GM18502 (cell line): ENCODE data around the gene RNH1.

Source experiments
- ATAC-seq: cut with Tn5 transposase; IDR thresholded peaks from one replicate; pipeline ENCODE4 v1.9.1; 2021; ENCODE audit warnings: mild to moderate bottlenecking; ENCODE audit not compliant: unreplicated experiment, poor library complexity

The RNH1 gene

DNA sequence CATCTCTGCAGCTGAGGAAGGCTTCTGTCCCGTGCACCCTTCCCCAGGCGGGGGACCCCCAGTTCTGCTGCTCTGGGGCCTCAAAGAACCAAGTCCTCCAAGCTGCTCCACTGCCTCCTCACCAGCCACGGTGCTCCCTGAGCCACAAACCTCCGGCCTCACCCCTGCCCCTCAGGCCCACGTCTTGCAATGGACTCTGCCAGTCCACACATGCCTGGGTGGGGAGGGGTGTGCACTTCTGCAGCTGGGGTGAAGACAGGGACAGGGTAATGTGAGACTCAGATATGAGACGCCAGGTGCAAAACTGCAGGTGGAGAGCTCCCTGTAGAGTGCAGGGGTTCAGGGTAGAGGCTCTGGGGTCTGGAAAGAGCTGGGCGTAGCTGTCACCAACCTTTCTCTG is 60.2 kb downstream of the RNH1 start:
- ATAC-seq, result no peak

DNA sequence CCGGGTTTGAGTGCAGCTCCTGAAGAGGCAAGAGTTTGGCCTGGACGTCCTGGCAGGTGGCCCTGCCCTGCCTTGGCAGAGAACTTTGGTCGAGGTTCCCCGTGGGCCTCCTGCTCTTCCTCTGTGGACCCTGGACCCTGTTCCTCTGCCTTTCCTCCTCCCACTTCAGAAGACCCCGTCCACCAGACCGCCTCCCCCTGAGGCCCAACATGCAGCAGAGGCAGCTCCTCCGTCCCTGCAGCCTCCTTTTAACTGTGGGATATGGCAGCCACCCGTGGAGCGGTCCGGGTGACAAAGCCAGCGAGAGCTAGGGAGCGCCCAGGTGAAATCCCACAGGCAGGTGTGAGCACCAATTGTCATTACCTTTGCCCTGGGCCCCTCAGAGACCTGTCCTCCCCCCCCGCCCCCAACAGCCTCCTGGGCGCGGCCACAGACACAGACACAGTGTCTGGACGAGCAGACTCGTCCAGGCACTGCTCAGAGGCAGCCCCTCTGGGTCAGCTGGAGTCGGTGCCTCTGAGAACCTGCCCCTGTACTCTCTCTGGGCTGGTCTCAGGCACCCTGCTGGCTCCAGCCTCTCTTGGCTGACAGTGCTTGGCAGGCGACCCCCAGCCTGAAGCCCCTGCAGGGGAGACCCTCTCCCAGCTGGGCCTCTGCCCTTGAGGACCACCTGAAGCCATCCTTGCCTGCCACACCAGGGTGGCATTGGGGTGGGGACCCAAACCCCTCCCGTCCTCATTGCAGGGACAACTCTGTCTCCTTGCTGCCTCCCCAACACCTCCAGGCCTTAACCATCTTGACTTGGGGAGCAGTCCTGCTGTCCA is 61.1 kb downstream of the RNH1 start:
- ATAC-seq, result no peak
